NB4 (cell line): ENCODE results near the gene ARL6IP6.

Source experiments
- CTCF ChIP-seq: IDR thresholded peaks from one replicate; pipeline ENCODE4 v1.5.1; 2012; ENCODE audit warnings: low read depth, low read length
- MYC ChIP-seq: IDR thresholded peaks from 2 replicates; pipeline ENCODE4 v1.6.1; 2011; ENCODE audit warnings: low read depth, low read length
- POLR2A ChIP-seq: IDR thresholded peaks from 2 replicates; pipeline ENCODE4 v1.6.1; 2011; ENCODE audit warnings: mild to moderate bottlenecking; ENCODE audit not compliant: insufficient read length; ENCODE audit errors: extremely low read depth

GRCh38 chr2:152674334-152674733 is 44.1 kb upstream of the ARL6IP6 start:
- TF ChIP-seq POLR2A (no peak), MYC (no peak), CTCF (no peak)
